HepG2 (cell line): ENCODE measurements around the gene IL1B. TPM values are rescaled to one million over a fixed set of nuclear protein-coding genes. Genes with fewer than 3 reads are reported as not detected.

ENCODE experiments used
- AHR ChIP-seq: IDR thresholded peaks from 2 replicates; pipeline ENCODE4 v1.6.1; 2018; ENCODE audit warnings: missing genetic modification reagents, missing compliant biosample characterization
- FOSL1 ChIP-seq: sonication (generic); formaldehyde crosslinking; IDR thresholded peaks from 2 replicates; pipeline ENCODE4 v1.9.0; 2021; ENCODE audit warnings: missing genetic modification reagents, borderline replicate concordance
- FOSL2 ChIP-seq: sonication (generic); formaldehyde crosslinking; IDR thresholded peaks from 2 replicates; pipeline ENCODE4 v1.4.0; 2020; ENCODE audit warnings: missing genetic modification reagents
- PHB2 ChIP-seq: fragments of 450-650 bp; IDR thresholded peaks from 2 replicates; pipeline ENCODE4 v1.6.1; 2018; ENCODE audit not compliant: partially characterized antibody
- SETDB1 ChIP-seq: sonication (generic); formaldehyde crosslinking; IDR thresholded peaks from 2 replicates; pipeline ENCODE4 v1.5.1; 2020; ENCODE audit warnings: missing genetic modification reagents, mild to moderate bottlenecking, borderline replicate concordance
- SOX13 ChIP-seq, 3 experiments: fragments of 450-650 bp in 1 of 3; sonication (generic) in 1 of 3; formaldehyde crosslinking in 1 of 3; IDR thresholded peaks in 2 of 3; conservative IDR thresholded peaks in 1 of 3; 2 replicates each; pipeline versions ENCODE4 v1.5.0 to v1.6.1; 2016 to 2020; ENCODE audit warnings: antibody characterized with exemption in 1 of 3, mild to moderate bottlenecking in 1 of 3, missing compliant biosample characterization in 1 of 3, missing genetic modification reagents in 1 of 3, moderate library complexity in 1 of 3
- SRF ChIP-seq: IDR thresholded peaks from 2 replicates; pipeline ENCODE4 v1.6.1; 2011; ENCODE audit warnings: mild to moderate bottlenecking, low read depth, low read length, moderate library complexity
- THAP11 ChIP-seq: IDR thresholded peaks from 2 replicates; pipeline ENCODE4 v1.6.1; 2016; ENCODE audit warnings: missing biosample characterization, missing genetic modification reagents
- ZFY ChIP-seq: sonication (generic); formaldehyde crosslinking; IDR thresholded peaks from 2 replicates; pipeline ENCODE4 v1.4.0; 2020; ENCODE audit warnings: missing genetic modification reagents
- ZNF205 ChIP-seq: IDR thresholded peaks from 2 replicates; pipeline ENCODE4 v1.6.1; 2018; ENCODE audit warnings: missing biosample characterization, missing genetic modification reagents
- ZNF326 ChIP-seq: sonication (generic); formaldehyde crosslinking; IDR thresholded peaks from 2 replicates; pipeline ENCODE4 v1.4.0; 2020; ENCODE audit warnings: missing genetic modification reagents, borderline replicate concordance
- ZNF570 ChIP-seq: sonication (generic); formaldehyde crosslinking; IDR thresholded peaks from 2 replicates; pipeline ENCODE4 v1.4.0; 2020; ENCODE audit warnings: mild to moderate bottlenecking, missing genetic modification reagents, borderline replicate concordance
- polyA plus RNA-seq, 8 experiments: library from polyadenylated mRNA; depleted of rRNA in 3 of 8; stranded (reverse) in 7 of 8; unstranded in 1 of 8; fragments of >200 nt; fragmentation: Illumina TruSeq in 4 of 8; extraction: Trizol in 4 of 8; gene quantifications; 2 replicates each; pipeline versions ENCODE4 v1.2.1 to v1.2.3, GENCODE V29; 2011 to 2016; ENCODE audit warnings: low read depth in 4 of 8, missing spikeins in 1 of 8, mixed read lengths in 1 of 8; ENCODE audit not compliant: insufficient read depth in 1 of 8
- total RNA-seq, 5 experiments: library from RNA; depleted of rRNA; stranded (reverse); fragments of >200 nt; fragmentation: Illumina TruSeq; extraction: Trizol; gene quantifications; 2 replicates each; pipeline ENCODE4 v1.2.3, GENCODE V29; 2016; ENCODE audit warnings: low read depth in 1 of 5
- TF ChIP-seq, protein P1 (sequence below): sonication (generic); formaldehyde crosslinking; IDR thresholded peaks from 2 replicates; pipeline ENCODE4 v1.8.0; 2022; ENCODE audit warnings: missing genetic modification reagents, mild to moderate bottlenecking, inconsistent platforms, borderline replicate concordance
- TF ChIP-seq, protein P2 (sequence below): sonication (generic); formaldehyde crosslinking; IDR thresholded peaks from 2 replicates; pipeline ENCODE4 v1.4.0; 2020; ENCODE audit warnings: mild to moderate bottlenecking, missing genetic modification reagents
- TF ChIP-seq, protein P3 (sequence below): sonication (generic); formaldehyde crosslinking; IDR thresholded peaks from 2 replicates; pipeline ENCODE4 v1.8.1; 2022; ENCODE audit warnings: low read depth, mild to moderate bottlenecking, missing genetic modification reagents
- TF ChIP-seq, protein P4 (sequence below): sonication (generic); formaldehyde crosslinking; IDR thresholded peaks from 2 replicates; pipeline ENCODE4 v1.4.0; 2020; ENCODE audit warnings: mild to moderate bottlenecking, missing genetic modification reagents
- TF ChIP-seq, protein P5 (sequence below): sonication (generic); formaldehyde crosslinking; IDR thresholded peaks from 2 replicates; pipeline ENCODE4 v1.5.0; 2020; ENCODE audit warnings: mild to moderate bottlenecking, missing genetic modification reagents
- TF ChIP-seq, protein P6 (sequence below): sonication (generic); formaldehyde crosslinking; IDR thresholded peaks from 2 replicates; pipeline ENCODE4 v1.4.0; 2020; ENCODE audit warnings: missing genetic modification reagents

The IL1B gene
- total and polyA plus RNA-seq, 2 of the 13 experiments (the other 11 are each of a cell fraction or from before 2014, with no cell fraction given), result 0.18 TPM; not detected in 1

DNA sequence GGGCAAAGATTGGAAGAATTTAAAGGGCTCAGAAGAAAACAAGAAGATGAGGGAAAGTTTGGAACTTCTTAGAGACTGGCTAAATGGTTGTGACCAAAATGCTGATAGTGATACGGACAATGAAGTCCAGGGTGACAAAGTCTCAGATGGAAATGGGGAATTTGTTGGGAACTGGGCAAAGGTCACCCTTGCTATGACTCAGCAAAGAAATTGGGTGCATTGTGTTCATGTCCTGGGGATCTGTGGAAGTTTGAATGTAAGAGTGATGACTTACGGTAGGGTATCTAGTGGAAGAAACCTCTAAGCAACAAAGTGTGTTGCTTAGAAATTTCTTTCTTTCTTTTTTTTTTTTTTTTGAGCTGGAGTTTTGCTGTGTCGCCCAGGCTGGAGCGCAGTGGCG lies 46.3 kb downstream of the IL1B start (continued):
- TF ChIP-seq, protein P1, sequence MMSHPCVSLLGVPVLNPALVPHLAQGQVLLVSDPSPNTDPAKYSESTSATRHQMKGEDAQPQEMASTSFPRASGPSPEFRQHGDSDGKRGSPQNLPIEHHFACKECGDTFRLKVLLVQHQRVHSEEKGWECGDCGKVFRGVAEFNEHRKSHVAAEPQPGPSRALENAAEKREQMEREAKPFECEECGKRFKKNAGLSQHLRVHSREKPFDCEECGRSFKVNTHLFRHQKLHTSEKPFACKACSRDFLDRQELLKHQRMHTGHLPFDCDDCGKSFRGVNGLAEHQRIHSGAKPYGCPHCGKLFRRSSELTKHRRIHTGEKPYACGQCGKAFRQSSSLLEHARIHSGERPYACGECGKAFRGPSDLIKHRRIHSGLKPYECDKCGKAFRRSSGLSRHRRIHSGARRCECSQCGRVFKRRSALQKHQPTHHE (CRISPR knock-in tag), result no peak
- TF ChIP-seq FOSL1 (CRISPR knock-in tag), result no peak; the same call in 1 of the 2 replicates
- TF ChIP-seq, protein P2, sequence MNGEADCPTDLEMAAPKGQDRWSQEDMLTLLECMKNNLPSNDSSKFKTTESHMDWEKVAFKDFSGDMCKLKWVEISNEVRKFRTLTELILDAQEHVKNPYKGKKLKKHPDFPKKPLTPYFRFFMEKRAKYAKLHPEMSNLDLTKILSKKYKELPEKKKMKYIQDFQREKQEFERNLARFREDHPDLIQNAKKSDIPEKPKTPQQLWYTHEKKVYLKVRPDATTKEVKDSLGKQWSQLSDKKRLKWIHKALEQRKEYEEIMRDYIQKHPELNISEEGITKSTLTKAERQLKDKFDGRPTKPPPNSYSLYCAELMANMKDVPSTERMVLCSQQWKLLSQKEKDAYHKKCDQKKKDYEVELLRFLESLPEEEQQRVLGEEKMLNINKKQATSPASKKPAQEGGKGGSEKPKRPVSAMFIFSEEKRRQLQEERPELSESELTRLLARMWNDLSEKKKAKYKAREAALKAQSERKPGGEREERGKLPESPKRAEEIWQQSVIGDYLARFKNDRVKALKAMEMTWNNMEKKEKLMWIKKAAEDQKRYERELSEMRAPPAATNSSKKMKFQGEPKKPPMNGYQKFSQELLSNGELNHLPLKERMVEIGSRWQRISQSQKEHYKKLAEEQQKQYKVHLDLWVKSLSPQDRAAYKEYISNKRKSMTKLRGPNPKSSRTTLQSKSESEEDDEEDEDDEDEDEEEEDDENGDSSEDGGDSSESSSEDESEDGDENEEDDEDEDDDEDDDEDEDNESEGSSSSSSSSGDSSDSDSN (CRISPR knock-in tag), result no peak
- TF ChIP-seq ZNF205 (CRISPR knock-in tag), result no peak
- TF ChIP-seq, protein P3, sequence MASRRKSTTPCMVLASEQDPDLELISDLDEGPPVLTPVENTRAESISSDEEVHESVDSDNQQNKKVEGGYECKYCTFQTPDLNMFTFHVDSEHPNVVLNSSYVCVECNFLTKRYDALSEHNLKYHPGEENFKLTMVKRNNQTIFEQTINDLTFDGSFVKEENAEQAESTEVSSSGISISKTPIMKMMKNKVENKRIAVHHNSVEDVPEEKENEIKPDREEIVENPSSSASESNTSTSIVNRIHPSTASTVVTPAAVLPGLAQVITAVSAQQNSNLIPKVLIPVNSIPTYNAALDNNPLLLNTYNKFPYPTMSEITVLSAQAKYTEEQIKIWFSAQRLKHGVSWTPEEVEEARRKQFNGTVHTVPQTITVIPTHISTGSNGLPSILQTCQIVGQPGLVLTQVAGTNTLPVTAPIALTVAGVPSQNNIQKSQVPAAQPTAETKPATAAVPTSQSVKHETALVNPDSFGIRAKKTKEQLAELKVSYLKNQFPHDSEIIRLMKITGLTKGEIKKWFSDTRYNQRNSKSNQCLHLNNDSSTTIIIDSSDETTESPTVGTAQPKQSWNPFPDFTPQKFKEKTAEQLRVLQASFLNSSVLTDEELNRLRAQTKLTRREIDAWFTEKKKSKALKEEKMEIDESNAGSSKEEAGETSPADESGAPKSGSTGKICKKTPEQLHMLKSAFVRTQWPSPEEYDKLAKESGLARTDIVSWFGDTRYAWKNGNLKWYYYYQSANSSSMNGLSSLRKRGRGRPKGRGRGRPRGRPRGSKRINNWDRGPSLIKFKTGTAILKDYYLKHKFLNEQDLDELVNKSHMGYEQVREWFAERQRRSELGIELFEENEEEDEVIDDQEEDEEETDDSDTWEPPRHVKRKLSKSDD, result no peak
- TF ChIP-seq, protein P4, sequence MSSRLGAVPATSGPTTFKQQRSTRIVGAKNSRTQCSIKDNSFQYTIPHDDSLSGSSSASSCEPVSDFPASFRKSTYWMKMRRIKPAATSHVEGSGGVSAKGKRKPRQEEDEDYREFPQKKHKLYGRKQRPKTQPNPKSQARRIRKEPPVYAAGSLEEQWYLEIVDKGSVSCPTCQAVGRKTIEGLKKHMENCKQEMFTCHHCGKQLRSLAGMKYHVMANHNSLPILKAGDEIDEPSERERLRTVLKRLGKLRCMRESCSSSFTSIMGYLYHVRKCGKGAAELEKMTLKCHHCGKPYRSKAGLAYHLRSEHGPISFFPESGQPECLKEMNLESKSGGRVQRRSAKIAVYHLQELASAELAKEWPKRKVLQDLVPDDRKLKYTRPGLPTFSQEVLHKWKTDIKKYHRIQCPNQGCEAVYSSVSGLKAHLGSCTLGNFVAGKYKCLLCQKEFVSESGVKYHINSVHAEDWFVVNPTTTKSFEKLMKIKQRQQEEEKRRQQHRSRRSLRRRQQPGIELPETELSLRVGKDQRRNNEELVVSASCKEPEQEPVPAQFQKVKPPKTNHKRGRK, result no peak
- no peak for TF ChIP-seq AHR (CRISPR knock-in tag)
- TF ChIP-seq ZNF570 (CRISPR knock-in tag), result no peak
- TF ChIP-seq ZNF326, result no peak
- TF ChIP-seq FOSL2 (CRISPR knock-in tag), result peak; percentile 83
- TF ChIP-seq, protein P5, sequence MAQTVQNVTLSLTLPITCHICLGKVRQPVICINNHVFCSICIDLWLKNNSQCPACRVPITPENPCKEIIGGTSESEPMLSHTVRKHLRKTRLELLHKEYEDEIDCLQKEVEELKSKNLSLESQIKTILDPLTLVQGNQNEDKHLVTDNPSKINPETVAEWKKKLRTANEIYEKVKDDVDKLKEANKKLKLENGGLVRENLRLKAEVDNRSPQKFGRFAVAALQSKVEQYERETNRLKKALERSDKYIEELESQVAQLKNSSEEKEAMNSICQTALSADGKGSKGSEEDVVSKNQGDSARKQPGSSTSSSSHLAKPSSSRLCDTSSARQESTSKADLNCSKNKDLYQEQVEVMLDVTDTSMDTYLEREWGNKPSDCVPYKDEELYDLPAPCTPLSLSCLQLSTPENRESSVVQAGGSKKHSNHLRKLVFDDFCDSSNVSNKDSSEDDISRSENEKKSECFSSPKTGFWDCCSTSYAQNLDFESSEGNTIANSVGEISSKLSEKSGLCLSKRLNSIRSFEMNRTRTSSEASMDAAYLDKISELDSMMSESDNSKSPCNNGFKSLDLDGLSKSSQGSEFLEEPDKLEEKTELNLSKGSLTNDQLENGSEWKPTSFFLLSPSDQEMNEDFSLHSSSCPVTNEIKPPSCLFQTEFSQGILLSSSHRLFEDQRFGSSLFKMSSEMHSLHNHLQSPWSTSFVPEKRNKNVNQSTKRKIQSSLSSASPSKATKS (CRISPR knock-in tag), result no peak
- TF ChIP-seq SETDB1 (CRISPR knock-in tag), result no peak
- TF ChIP-seq ZFY (CRISPR knock-in tag), result 0 out of 2 replicates have a peak, but pooled peaks have one; percentile 7
- no peak for TF ChIP-seq PHB2
- TF ChIP-seq THAP11 (CRISPR knock-in tag), result 0 out of 2 replicates have a peak, but pooled peaks have one; percentile 19
- TF ChIP-seq, protein P6, sequence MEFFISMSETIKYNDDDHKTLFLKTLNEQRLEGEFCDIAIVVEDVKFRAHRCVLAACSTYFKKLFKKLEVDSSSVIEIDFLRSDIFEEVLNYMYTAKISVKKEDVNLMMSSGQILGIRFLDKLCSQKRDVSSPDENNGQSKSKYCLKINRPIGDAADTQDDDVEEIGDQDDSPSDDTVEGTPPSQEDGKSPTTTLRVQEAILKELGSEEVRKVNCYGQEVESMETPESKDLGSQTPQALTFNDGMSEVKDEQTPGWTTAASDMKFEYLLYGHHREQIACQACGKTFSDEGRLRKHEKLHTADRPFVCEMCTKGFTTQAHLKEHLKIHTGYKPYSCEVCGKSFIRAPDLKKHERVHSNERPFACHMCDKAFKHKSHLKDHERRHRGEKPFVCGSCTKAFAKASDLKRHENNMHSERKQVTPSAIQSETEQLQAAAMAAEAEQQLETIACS (CRISPR knock-in tag), result no peak
- TF ChIP-seq SOX13 (IDR thresholded peaks at IDR 0.05), result 0 out of 2 replicates have a peak, but pooled peaks have one; percentile 9
- peak in 1 of 2 experiments; percentile 59; a peak in 2 of 4 replicates for TF ChIP-seq SOX13 (CRISPR knock-in tag; conservative IDR thresholded peaks at IDR 0.05 in 1 of 2, IDR thresholded peaks at IDR 0.05 in 1 of 2)
- no peak for TF ChIP-seq SRF
